ENCODE data around the gene COLEC12.

Gene COLEC12

DNA sequence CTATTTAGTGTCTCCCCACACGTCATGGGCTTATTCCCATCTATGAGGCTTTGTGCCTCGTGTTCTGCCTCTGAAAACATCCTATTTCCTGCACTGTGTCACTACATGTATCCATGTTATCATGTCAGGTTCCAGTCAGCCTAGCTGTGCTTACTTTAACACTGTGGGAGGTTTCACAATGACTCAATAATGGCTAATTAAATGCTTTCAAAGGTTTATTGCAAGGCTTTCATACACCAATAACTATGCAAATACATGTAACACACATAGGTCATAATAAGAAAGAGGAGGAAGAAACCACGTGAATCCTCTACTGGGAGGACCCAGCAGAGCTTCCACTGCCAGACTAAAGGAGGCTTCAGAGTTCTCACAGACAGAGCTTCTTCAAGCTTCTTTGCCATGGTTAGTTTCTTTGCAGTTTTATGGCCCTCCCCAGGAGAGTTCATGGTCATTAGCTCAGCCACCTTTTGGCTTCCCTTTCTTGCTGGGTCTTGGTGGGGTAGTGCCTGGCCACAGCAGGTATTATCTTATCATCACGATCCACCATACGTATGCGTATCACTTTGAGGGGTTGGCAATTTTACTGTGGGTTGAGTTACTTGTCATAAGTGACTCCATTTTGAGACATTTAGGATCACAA is 5.1 kb upstream of the COLEC12 start:
- no peak for DNase-seq

DNA sequence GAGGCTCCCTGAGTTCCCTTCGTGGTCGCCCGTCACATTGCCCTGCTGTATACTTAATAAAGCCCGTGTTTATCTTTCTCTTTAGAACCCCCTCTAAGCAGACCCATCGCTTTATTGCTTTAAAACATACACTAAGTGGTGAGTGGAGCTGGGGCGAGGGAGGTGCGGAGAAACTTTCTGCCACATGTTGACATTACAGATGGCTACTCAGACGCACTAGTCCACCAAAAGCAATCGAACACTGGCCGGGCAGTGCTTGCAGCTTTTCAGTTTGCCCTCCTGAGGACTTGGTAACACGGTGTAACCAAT is 859 bp upstream of the COLEC12 start:
- DNase-seq, result no peak

DNA sequence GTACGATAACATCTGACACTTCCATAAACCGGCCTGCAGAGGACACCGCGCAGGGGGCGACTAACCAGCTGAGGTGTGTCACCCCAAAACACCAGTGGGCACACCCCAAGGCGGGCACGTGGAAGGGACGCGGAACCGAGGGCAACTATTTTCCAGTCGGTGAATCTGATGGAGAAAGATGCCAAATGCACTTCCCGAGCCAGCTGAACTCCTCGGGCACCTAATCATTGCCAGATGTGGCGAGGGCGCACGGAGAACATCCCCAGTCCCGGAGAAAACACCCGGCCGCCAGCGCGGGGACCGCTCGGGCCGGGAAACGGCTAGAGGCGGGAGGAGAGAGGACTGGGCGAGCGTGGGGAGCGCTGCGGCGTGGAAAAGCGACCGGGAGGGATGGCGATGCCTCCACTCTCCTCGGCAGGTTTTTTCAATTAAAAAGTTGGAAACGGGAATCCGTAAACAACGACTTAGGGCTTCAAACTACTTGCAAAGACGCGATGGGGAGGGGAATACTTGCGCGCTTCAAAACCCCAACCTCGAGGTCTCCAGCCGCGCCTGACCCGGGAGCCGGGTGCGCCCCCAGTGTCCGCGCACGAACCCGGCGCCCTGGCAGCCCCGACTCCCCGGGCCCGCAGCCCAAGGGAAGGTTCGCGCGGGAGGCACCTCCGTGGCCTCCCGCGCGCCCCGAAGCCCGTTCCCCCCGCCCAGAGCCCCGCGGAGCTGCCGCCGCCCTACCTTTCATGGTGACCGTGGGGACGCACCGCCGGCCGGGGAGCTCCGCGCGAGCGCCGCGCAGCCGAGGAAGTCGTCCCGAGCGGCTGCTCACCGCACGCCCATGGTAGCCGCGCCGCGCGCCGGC is 497 bp downstream of the COLEC12 start:
- DNase-seq, result no peak

DNA sequence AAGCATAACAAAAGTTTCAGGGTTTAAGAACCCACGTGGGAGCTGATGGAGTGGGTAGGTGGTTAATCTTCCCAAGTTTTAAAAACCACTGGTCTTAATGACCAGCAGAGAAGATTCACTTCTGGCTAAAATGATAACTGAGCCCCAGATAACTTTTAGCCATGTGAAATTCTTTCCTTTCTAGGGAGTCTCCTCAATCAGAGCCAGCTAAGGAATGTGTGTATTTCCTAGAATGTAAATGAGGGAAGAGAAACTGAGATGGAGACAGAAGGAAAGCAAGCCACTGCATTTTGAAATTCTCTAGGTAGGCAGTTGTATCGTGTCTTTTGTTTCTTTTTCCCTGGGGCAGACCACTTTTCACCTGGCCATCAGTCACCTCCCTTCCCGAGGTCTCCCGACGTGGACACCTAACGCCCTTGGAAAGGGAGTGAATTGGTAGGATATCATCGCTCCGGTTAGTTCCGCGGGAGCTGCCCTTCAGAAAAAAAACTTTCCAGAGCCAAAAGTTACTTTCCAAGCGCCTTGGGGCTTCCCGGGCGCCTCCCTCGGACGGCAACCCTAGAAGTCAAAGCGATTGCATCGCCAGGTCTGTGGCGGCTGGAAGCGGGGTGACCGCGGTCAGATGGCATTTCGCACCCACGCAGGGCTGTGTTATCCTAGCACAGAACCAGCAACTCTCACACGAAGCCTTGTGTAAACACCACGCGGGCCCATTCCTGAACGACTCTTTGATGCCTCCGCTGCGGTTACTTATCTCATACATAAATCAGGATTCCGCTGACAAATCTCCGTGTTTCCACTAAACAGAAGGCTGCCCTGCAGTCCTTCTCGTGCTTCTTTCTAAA is 1.3 kb downstream of the COLEC12 start:
- no peak for DNase-seq

DNA sequence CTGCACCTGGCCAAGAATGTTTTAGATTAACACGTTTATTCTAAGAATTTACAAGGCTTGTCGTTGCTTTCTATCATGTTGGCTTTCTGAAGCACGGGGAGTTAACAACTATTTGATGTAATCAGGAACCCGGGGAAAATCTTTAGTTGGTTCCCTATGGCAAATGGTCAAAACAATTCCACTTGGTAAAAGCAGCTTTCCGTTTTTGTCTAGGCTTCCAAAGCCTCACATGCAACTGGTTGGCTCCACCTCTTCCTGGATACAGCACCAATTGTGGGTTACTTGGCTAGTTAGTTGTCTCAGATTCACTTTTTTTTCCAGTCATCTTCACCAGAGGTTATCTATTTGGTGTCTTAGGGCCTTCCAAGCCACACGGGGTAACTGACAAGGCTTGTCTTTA is 2.8 kb downstream of the COLEC12 start:
- DNase-seq, result no peak

DNA sequence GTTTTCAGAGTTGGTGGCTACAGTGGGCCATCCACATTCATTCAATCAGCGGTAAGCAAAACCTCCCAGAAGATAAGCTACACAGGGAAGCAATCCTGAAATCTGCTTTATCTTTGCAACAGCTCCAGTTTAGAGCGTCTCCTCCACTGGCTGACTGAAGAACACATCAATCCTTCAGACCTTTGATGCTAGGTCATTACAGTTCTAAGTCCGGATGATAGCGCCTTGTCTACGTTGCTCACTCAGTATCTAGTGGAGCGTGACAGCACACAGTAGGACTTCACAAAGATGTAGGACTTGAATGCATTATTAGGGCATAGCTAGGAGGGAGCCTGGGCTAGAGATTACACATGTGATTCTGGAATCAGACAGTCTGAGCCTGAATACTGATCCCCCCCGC is 5.0 kb downstream of the COLEC12 start:
- no peak for DNase-seq

DNA sequence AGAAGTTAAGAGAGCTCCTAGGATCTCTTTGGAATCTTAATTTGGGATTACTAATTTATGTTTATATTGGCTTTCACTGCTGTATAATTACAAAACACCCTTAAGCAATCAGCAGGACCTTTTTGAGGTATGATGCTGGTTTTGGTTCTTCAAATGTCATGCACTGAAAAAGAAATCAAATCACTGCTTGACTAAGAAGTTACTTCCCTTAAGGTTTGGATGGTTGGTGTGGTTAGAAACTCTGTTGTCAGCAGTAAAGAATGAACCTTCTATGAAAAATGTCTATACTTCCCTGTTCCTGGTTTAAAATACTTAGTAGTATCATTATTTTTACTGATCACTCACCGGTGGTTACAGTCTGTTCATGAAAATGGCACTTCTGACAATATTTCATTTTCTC is 5.5 kb downstream of the COLEC12 start:
- no peak for DNase-seq

DNA sequence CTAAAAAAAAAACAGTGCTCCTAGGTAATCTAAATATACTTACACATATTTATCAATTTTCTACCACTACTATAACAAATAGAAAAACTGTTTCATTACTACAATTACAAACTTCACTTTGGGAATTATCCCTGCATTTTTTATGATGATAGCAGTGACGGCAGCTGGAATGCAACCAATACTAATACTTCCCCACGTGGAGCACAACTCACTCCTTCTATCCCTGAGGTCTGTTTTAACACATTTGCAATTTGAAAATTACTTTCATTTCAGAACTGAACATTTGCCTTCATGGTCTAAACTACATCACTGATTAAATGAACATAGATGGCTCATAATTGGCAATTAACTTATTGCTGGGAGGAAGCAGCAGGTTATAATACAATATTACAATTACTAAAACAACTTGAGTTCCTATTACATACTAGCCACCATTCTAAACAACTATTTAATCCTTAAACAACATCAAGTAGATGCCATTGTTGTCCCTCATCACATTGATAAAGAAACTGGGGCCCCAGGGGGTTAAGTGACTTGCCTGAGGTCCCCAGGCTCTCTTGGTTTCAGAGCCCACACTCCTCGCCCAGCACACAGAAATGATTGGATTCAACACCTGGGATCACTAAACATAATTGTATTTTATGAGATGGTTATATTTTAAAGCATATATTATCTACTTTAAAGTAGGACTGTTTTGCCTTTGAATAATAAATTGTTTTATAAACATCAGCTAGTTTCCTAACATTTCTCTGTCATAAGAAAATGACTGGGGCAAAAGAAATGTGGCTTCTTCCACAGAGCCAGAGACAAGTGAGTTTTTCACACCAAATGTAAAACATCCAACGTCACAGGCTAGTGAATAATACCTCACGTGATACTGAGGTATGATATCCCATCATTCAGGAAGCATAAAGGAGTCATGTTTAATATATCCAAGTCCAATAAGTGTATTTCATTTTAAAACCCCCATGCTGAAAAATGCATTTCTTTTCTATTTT is 6.2 kb downstream of the COLEC12 start:
- DNase-seq, result no peak

DNA sequence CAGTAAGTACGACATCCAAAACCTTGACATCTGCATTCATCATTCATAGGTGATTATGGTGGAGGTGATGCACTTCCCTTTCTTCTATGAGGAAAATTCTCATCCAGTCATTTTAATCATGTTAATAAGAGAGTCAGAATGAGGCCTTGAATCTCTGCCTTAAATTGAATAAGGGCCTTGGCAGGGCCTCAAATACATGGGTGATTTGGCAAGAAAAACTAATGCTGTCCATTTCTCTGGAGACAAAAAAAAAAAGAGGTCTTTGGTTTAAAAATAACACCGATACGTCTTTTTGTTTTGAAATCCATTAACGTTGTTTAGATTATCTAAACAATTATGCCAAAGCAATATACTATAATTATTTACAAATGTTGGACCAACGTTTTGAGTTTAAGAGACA is 8.1 kb downstream of the COLEC12 start:
- no peak for DNase-seq

DNA sequence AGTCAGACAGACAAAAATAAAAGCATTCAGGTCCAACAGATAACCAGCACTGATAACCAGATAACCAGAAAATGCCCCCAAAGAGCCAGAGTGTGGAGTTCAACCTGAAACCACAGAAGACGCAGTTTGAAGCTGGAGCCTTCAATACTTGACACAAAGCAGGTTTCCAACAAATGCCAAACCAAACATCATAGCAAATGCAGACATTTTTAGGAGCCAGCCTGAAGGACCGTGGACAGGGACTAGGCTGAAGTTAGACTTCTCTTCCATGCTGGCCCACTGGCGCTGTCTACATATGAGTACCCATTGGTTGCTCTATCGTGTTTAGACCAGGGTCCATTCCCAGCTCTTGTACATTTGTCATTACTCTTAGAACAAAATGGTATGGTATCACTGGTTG is 9.9 kb downstream of the COLEC12 start:
- DNase-seq, result no peak

DNA sequence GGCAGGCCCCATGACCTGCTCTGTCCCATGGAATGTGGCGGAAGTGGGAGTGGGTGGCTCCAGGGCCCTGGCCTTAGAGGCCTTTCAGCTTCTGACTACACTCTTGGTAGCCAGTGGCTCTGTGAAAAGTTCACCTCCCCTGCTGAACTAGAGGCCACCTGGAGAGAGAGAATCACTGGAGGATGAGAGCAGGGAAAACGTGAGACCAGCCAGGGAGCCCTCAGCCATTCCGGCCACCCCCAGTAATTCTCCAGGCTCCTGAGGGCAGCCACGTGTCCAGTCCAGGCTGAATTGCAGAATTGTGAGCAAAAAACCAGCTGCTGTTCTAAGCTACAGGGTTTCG is 10.5 kb downstream of the COLEC12 start:
- DNase-seq, result no peak

DNA sequence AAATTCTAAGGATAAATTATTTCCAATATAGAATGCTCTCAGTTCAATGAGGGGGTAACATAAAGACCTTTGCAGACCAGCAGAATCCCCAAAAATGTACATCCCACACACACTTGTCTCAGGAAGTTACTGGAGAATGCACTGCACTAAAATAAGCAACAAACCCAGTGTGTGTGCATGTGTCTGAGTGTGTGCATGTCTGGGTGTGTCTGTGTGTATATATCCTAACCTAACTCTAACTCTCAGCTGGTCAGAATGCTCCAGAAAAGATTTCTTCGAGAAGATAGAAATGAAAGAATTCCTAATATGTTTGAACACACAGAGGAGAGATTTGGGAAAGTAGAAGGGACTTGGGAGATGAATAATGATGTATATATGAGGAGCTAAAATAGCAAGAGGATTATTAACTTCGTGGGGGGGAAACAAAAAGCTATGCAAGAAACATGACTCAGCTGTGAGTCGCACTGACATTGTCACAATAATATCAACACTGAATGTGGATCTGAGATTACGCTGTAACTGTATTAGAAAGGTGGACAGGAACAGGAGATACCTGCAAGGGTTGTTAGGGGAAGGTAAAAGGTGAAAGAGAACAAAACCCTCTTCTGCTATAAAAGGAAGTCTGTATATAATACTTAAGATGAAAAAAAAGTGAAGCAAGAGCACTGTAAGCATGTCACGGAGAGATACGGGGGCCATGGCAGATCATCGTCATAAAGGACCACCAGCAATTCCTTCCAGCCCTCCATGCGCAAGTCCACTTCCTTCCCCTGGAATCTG is 11.1 kb downstream of the COLEC12 start:
- no peak for DNase-seq

DNA sequence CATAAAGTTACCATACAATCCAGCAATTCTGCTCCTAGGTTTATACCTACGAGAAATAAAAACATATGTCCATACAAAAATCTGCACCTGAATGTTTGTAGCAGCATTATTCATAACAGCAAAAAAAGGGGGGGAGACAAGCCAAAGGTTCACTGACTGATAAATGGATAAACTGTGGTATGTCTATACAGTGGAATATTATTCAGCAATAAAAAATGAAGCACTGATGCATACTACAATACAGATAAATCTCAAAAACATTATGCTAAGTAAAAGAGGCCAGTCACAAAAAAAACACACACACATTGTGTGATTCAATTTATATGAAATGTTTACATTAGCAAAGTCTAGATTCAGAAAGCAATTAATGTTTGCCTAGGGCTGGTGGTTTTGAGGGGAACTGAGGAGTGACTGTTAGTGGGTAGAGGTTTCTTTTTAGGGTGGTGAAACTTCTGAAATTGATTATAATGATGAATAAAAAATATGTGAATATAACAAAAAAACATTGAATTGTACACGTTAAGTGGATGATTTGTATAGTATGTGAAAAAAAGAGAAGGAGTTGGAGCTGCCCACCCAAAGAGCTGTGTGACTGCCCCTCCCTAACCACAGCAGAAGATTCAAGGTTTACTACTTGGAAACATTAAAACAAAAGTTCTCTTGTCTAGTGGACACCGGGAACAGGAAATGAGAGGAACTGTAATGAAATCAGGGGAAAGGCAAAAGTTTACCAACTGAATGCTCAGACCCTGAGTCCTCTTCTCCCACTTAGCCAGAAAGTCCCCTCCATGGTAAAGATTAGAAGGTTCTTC is 13.4 kb downstream of the COLEC12 start:
- DNase-seq, result no peak

DNA sequence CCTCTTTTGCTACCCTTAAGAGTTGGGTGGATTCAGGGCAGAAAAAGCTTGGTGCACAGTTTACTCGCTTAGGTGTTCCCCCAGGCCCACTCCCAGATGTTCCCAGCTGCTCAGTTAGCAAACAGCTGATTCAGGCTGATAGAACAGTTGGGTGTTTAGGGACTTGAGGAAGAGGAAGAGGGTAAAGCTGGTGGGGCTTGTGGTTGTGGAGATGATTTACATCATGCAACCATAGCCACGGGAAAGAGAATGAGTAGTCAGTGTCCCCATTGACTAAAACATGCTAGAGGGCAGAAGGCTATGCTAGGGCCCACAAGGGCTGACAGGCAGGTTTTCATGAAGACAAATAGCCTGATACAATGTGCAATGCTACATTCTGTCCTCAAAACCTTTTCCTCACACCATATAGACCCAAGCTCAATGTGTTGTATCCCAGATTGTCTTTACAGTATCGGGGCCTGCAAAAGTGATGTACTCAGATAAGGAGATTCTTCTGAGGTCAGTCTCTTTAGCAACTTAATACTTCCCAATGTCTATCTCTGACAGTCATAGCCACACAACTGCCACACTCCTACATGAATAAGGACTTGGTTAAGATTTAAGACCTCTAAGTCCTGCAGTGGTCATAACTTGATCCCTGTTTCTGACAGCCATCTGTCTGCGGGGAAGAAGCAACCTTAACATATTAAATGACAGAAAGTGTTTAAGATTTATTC is 15.6 kb downstream of the COLEC12 start:
- DNase-seq, result no peak

DNA sequence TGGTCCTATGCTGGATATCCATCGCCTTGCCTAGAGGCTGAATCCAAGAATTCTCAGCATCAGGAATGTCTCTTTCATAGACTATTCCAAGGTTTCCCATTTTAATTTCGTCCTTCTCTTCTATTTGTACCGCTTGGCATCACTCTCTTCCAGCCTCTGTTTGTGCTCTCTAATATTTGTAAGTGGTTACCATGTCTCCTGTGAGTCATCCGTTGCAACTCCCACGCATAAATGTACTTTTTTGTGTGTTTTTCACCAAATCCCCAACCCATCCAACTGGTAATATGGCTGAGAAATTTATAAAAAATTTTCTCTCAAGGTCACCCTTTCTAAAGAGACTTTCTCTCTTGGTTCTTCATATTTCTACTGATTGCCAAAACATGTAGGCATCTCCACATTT is 21.8 kb downstream of the COLEC12 start:
- DNase-seq, result no peak

DNA sequence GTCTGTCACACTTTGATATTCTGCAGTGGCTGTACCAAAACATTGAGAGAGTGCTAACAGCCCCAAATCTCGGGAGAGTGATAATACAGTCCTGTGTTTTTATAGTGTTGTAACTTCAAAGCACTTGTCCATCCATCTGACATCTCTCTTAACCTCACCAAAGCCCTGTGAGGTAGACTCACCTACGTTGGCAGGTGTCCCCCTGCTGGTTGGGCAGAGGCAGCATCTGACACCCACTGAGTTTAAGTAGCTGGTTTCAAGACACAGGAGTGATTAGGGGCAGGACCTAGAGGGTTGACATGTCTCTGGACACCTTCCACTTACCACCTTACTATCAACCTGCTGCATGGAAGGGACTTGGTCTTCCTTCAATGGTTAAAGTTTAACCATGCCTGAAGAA is 22.9 kb downstream of the COLEC12 start:
- DNase-seq, result no peak

DNA sequence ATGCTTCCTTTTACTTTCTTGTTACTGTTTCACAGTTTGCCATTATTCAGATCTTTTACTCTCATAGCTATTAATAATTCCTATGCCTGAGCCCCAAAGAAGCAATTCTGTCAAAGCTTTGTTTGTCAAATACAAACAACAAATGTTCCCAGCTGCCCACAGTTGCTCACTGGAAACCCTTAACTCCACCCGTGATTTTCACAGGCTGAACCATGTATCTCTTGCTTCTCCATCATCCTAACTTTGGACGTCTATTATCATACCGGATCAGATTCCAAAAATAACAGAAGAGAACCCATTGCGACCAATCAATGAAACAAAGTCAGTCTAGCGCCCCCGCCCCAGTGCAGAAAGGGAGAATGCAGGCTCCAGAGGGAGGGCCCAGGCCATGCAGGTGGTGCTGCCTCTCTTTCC is 24.2 kb downstream of the COLEC12 start:
- no peak for DNase-seq

DNA sequence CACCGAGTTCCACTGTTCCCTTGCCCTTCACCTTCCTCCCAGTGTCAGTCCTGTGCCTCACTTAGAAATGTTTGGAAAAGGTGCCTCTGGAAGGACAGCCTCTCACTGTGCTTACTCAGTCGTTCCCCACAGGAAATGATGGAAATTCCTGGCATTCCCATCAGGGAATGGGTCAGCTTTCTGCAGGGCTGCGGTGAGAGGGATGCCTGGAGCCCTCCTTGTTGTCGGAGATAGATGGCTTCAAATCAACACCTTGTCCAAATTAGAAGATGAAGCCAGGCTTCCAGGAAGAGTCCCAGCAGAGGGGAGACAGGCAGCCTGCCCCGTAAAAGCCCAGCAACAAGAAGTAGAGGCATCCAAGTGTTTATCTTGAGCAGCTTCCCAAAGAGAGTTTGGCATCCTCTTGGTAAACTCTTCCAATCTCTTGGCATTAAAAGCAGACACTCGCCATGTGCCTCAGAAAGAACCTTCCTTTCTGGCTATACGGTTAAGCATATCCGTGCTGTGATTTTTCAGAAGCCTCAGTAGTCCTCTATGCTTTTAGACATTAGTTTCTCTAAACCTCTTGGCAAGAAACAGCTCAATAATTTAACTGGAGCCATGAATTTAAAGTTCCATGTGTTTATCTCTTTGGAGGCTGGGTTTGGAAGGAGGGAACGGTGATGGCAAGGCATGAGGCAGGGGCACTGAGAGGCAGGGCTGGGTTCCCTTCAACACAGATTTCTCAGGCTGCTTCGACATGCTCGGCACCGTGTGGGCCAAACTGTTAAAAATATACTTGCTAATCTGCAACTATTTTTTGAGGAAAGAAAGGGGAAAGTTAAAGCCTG is 25.1 kb downstream of the COLEC12 start:
- DNase-seq, result no peak

DNA sequence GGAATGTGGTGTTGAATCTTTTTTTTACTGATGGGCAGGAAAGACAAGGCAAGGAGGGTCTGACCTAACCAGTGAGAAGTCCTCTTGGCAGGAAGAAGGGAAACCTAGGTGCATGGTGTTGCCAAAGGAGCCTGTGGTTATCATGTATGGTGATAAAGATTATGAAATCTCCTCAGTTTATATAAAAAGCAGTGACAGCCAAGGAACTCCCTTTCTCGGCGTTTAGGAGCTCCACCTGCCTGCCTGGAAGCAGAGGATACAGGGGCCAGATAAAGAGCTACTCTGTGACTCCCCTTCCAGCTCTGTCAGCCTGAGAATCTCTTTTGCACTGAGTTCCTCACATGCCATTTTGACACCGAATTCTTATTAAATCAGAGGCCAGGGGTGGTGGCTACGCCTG is 26.1 kb downstream of the COLEC12 start:
- no peak for DNase-seq
